Right lobe of liver (tissue), 6 donors: ENCODE measurements around the gene IVNS1ABP. TPM values are rescaled to one million over a fixed set of nuclear protein-coding genes. Genes with fewer than 3 reads are reported as not detected.

ENCODE experiments used
- ATAC-seq, 4 donors: fragments of 200-7000 bp; cut with Tn5 transposase; one replicate each; pipeline ENCODE4 v1.9.1; 2020; ENCODE audit warnings: mild to moderate bottlenecking in 4 of 4, moderate library complexity in 4 of 4
- DNase-seq, 3 donors: peaks; one replicate each; pipeline ENCODE4 v3.0.0-alpha.2; 2020
- H3K27ac ChIP-seq, 3 donors: fragments of 200-600 bp; one replicate each; pipeline ENCODE4 v1.8.0; 2022
- H3K27me3 ChIP-seq, 2 donors: fragments of 200-600 bp; one replicate each; pipeline ENCODE4 v1.8.0; 2022
- H3K36me3 ChIP-seq, 4 donors: fragments of 200-600 bp; sonication (generic) in 1 of 4; one replicate each; pipeline versions ENCODE4 v1.5.1 to v1.8.0; 2017 to 2022; ENCODE audit warnings: control low read depth in 1 of 4
- H3K4me1 ChIP-seq, 4 donors: fragments of 200-600 bp; sonication (generic) in 1 of 4; one replicate each; pipeline versions ENCODE4 v1.5.1 to v1.8.0; 2017 to 2022; ENCODE audit warnings: control low read depth in 1 of 4
- H3K4me3 ChIP-seq, 3 donors: fragments of 200-600 bp; one replicate each; pipeline ENCODE4 v1.8.0; 2022
- H3K9me3 ChIP-seq, 4 donors: fragments of 200-600 bp; sonication (generic) in 1 of 4; one replicate each; pipeline versions ENCODE4 v1.5.1 to v1.8.0; 2017 to 2022; ENCODE audit warnings: control low read depth in 1 of 4
- CTCF ChIP-seq, 4 donors: fragments of 200-600 bp in 3 of 4; fragments of 450-650 bp in 1 of 4; IDR thresholded peaks; one replicate each; pipeline versions ENCODE4 v1.5.1 to v1.8.0; 2016 to 2022; ENCODE audit warnings: antibody characterized with exemption in 4 of 4, mild to moderate bottlenecking in 2 of 4
- POLR2A ChIP-seq: fragments of 450-650 bp; IDR thresholded peaks from one replicate; pipeline ENCODE4 v1.6.1; 2017; ENCODE audit warnings: antibody characterized with exemption, mild to moderate bottlenecking
- WGBS: methylation state at CpG from one replicate; pipeline ENCODE4 v1.1.6; 2018; ENCODE audit warnings: low coverage, low lambda C conversion rate; ENCODE audit not compliant: insufficient coverage; ENCODE audit errors: missing lambda C conversion rate; 5-methylcytosine and 5-hydroxymethylcytosine counted together
- intact Hi-C, 2 donors: fragments of 100-400 bp; cut with DNase I; formaldehyde crosslinking; loops; one replicate each; pipeline versions ENCODE4 v1.11.2 to v1.14.1; 2022
- total RNA-seq, 6 experiments: library from RNA; depleted of rRNA in 2 of 6; stranded (reverse); fragments of >200 nt in 2 of 6; fragmentation: NEBNext Ultra II Directional in 3 of 6; extraction: Animal tissue kit (Norgen Biotek cat#: 25700) in 3 of 6; gene quantifications; one replicate each; pipeline versions ENCODE4 v1.1.0 to v1.2.4, GENCODE V29; 2016 to 2023
- donor health status: DM: no; HTN: yes; CAD: no.
- donor health status: DM: no; HTN: no; CAD: no.
- donor health status: DM: no; HTN: no; CAD: no.
- donor health status: DM: no; HTN: yes; CAD: no.
- donor health status: DM: no; HTN: yes; CAD: no.

The IVNS1ABP gene
- total RNA-seq, 6 experiments from 2014 or later: 17.0 to 38.3 (median 26.8) TPM

- no peaks in the 10 kb centered on the region for H3K4me1 ChIP-seq
- no peaks in the 10 kb centered on the region for H3K9me3 ChIP-seq
- WGBS: 93% methylated on average over 2 of the region's 3 CpGs
- no peaks in the 10 kb centered on the region for H3K27me3 ChIP-seq
- TF ChIP-seq CTCF (IDR thresholded peaks at IDR 0.05) (no peak), POLR2A (no peak)
- no peak overlapping the region for H3K4me3 ChIP-seq
- no peak for ATAC-seq
- H3K36me3 ChIP-seq: no peaks in the 10 kb centered on the region
- no peak for DNase-seq
- no peak overlapping the region for H3K27ac ChIP-seq
- intact Hi-C loops: no loop called here
Observed at GRCh38 chr1:185358957-185359356, 41.9 kb upstream of the IVNS1ABP start.

GRCh38 chr1:185355947-185356346, 38.9 kb upstream of the IVNS1ABP start:
- no peak overlapping the region for H3K27ac ChIP-seq
- intact Hi-C loops: no loop called here
- WGBS: 80% methylated on average over 1 of the region's 2 CpGs
- H3K27me3 ChIP-seq: no peaks in the 10 kb centered on the region
- TF ChIP-seq CTCF (IDR thresholded peaks at IDR 0.05) (no peak), POLR2A (no peak)
- no peaks in the 10 kb centered on the region for H3K4me1 ChIP-seq
- H3K36me3 ChIP-seq: no peaks in the 10 kb centered on the region
- H3K9me3 ChIP-seq: no peaks in the 10 kb centered on the region
- no peak for ATAC-seq
- no peak for DNase-seq
- no peak overlapping the region for H3K4me3 ChIP-seq

GRCh38 chr1:185353124-185353523, 36.1 kb upstream of the IVNS1ABP start:
- H3K27ac ChIP-seq: no peak overlapping the region
- no peak overlapping the region for H3K4me3 ChIP-seq
- intact Hi-C loops: no loop called here
- no peaks in the 10 kb centered on the region for H3K9me3 ChIP-seq
- DNase-seq (no peak), ATAC-seq (no peak)
- WGBS: 80% methylated on average over 1 of the region's 4 CpGs
- no peaks in the 10 kb centered on the region for H3K27me3 ChIP-seq
- peaks cover 0 to 15% (median 2%) of the 10 kb centered on the region in 4 donors for H3K4me1 ChIP-seq
- no peaks in the 10 kb centered on the region for H3K36me3 ChIP-seq
- no peak for TF ChIP-seq POLR2A
- TF ChIP-seq CTCF (IDR thresholded peaks at IDR 0.05): no peak

GRCh38 chr1:185351734-185352466, 34.9 kb upstream of the IVNS1ABP start:
- intact Hi-C loops: no loop called here
- DNase-seq: no peak
- WGBS: 71% methylated on average over 2 of the region's 2 CpGs

More at GRCh38 chr1:185351734-185352466, 34.9 kb upstream of the IVNS1ABP start:
- no peak for ATAC-seq
- H3K4me1 ChIP-seq: peaks cover 0 to 15% (median 2%) of the 10 kb centered on the region in 4 donors
- TF ChIP-seq CTCF (IDR thresholded peaks at IDR 0.05): no peak
- no peak for TF ChIP-seq POLR2A
- H3K36me3 ChIP-seq: no peaks in the 10 kb centered on the region
- H3K9me3 ChIP-seq: no peaks in the 10 kb centered on the region
- H3K27ac ChIP-seq: no peak overlapping the region
- no peaks in the 10 kb centered on the region for H3K27me3 ChIP-seq
- no peak overlapping the region for H3K4me3 ChIP-seq
